Calu3 (cell line): ENCODE data around the gene RBM15B. TPM values are rescaled to one million over a fixed set of nuclear protein-coding genes. Genes with fewer than 3 reads are reported as not detected.

Experiments used
- BruUV-seq: library from RNA; stranded (reverse); fragments of 400-500 nt; replicated peaks from 2 replicates; lab custom pipeline; 2021; lab: Mats Ljungman, UMichigan
- CTCF ChIA-PET: fragments of 300-600 bp; sonication (Branson Sonifier 250); formaldehyde crosslinking; loops from one replicate; lab custom pipeline; 2022; ENCODE audit warnings: antibody characterized with exemption; lab: Charles Lee
- DNase-seq: peaks from one replicate; pipeline ENCODE4 v3.0.0; 2022
- H3K27ac Mint-ChIP-seq: one replicate; pipeline ENCODE4 v1.8.0; 2022; ENCODE audit warnings: mixed read lengths; ENCODE audit not compliant: unreplicated experiment
- H3K27me3 Mint-ChIP-seq: one replicate; pipeline ENCODE4 v1.8.0; 2022; ENCODE audit warnings: mixed read lengths; ENCODE audit not compliant: unreplicated experiment
- H3K36me3 Mint-ChIP-seq: one replicate; pipeline ENCODE4 v1.8.0; 2022; ENCODE audit warnings: mild to moderate bottlenecking, moderate library complexity, mixed read lengths; ENCODE audit not compliant: insufficient read depth, unreplicated experiment
- H3K4me1 Mint-ChIP-seq: one replicate; pipeline ENCODE4 v1.8.0; 2022; ENCODE audit warnings: mild to moderate bottlenecking, low read depth, mixed read lengths; ENCODE audit not compliant: unreplicated experiment
- H3K4me3 Mint-ChIP-seq: one replicate; pipeline ENCODE4 v1.8.0; 2022; ENCODE audit warnings: mild to moderate bottlenecking, low read depth, moderate library complexity, mixed read lengths; ENCODE audit not compliant: unreplicated experiment
- H3K9me3 Mint-ChIP-seq: one replicate; pipeline ENCODE4 v1.8.0; 2022; ENCODE audit warnings: low read depth, mixed read lengths; ENCODE audit not compliant: unreplicated experiment
- intact Hi-C: fragments of 100-400 bp; cut with micrococcal nuclease; formaldehyde crosslinking; loops from one replicate; pipeline ENCODE4 v1.10.0; 2022; ENCODE audit not compliant: unreplicated experiment
- total RNA-seq: library from RNA; stranded (reverse); gene quantifications from 2 replicates; pipeline ENCODE4 v1.2.3, GENCODE V29; 2022
- TF ChIP-seq, protein P1 (sequence below): fragments of 200-600 bp; IDR thresholded peaks from one replicate; pipeline ENCODE4 v1.8.0; 2022; ENCODE audit warnings: antibody characterized with exemption; ENCODE audit not compliant: unreplicated experiment

RBM15B gene
- total RNA-seq, 1 experiment from 2014 or later: 43.8 TPM

DNA sequence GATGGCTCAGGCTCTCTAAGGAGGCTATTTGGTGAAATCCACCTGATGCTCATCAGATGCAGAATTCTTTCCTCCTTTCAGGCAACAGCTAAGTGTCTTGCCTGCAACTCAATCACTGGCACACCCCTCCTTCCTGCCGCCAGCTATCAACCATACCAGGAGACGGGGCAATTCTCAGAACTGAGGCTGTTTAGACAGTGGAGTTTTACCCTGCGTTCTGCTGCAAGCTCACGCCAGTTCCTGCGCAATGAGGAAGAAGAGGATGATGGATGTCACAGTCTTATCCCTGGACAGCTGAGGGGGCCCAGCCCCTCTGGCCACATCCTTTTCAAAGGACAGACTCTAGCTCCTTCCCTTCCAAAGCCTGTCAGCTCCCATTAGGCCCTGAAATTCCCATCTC lies 13.0 kb upstream of the RBM15B start:
- Mint-ChIP-seq H3K36me3 (no peaks in the 10 kb centered on the region), H3K27me3 (peaks cover 66% of the 10 kb centered on the region), H3K27ac (no peak overlapping the region), H3K9me3 (no peaks in the 10 kb centered on the region), H3K4me3 (no peak overlapping the region), H3K4me1 (no peaks in the 10 kb centered on the region)
- BruUV-seq: no TSS peak
- intact Hi-C loops: no loop called here
- DNase-seq: no peak
- TF ChIP-seq, protein P1, sequence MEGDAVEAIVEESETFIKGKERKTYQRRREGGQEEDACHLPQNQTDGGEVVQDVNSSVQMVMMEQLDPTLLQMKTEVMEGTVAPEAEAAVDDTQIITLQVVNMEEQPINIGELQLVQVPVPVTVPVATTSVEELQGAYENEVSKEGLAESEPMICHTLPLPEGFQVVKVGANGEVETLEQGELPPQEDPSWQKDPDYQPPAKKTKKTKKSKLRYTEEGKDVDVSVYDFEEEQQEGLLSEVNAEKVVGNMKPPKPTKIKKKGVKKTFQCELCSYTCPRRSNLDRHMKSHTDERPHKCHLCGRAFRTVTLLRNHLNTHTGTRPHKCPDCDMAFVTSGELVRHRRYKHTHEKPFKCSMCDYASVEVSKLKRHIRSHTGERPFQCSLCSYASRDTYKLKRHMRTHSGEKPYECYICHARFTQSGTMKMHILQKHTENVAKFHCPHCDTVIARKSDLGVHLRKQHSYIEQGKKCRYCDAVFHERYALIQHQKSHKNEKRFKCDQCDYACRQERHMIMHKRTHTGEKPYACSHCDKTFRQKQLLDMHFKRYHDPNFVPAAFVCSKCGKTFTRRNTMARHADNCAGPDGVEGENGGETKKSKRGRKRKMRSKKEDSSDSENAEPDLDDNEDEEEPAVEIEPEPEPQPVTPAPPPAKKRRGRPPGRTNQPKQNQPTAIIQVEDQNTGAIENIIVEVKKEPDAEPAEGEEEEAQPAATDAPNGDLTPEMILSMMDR: no peak
- CTCF ChIA-PET: no interaction called here

DNA sequence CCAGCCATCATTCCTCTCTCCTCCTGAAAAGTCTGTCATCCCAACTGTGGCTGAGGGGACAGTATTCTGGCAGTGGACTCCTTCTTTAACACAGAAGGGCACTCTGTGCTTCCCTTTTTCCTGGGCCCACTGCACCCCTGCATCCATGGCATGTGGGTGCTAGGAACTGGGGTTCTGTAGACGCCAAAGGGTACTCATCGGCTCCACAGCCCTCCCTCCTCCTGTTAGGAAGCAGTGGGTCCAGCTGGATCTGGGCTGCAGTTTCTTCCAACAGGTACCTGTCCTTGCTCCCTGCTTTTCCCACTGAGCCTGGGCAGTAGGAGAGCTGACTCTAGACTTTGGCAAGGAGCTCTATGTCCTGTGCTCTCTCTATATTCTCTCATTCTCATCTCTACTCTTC lies 12.4 kb upstream of the RBM15B start:
- Mint-ChIP-seq H3K36me3 (no peaks in the 10 kb centered on the region), H3K27ac (no peak overlapping the region), H3K9me3 (no peaks in the 10 kb centered on the region), H3K27me3 (peaks cover 60% of the 10 kb centered on the region), H3K4me1 (no peaks in the 10 kb centered on the region), H3K4me3 (no peak overlapping the region)
- no TSS peak for BruUV-seq
- intact Hi-C loops: no loop called here
- CTCF ChIA-PET: no interaction called here
- no peak for DNase-seq
- TF ChIP-seq, protein P1: no peak

DNA sequence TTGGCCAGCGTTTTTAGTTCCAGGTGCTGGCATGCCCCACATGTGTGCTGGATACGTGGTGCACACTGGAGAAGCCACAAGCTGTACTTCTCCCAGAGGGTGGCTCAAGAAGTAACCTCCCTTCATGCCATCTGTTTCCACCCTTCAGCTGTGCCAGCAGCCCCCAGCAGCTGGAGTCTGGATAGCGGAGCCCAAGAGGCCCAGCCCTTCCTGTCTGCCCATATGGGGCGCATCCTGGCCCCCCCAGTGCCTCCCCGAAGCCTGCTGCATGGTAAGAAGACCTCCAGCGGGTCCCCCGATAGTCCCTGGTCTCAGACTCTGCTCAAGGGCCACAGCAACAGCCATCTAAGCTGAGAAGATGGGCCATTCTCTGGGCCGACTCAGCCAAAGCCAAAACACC lies 11.8 kb upstream of the RBM15B start:
- TF ChIP-seq, protein P1: no peak
- no peaks in the 10 kb centered on the region for H3K4me1 Mint-ChIP-seq
- peaks cover 54% of the 10 kb centered on the region for H3K27me3 Mint-ChIP-seq
- BruUV-seq: no TSS peak
- DNase-seq: no peak
- H3K27ac Mint-ChIP-seq: no peak overlapping the region
- H3K36me3 Mint-ChIP-seq: peaks cover 5% of the 10 kb centered on the region
- no peak overlapping the region for H3K4me3 Mint-ChIP-seq
- CTCF ChIA-PET: interaction anchor here (0.6 kb wide), 1 partner anchor 241 kb away, joined by 5 read pairs; no protein-coding TSS in a partner anchor
- H3K9me3 Mint-ChIP-seq: no peaks in the 10 kb centered on the region
- intact Hi-C loops: no loop called here

- BruUV-seq: no TSS peak
- TF ChIP-seq, protein P1: no peak
- no peak for DNase-seq
- H3K27ac Mint-ChIP-seq: no peak overlapping the region
- H3K4me3 Mint-ChIP-seq: no peak overlapping the region
- H3K4me1 Mint-ChIP-seq: no peaks in the 10 kb centered on the region
- H3K36me3 Mint-ChIP-seq: peaks cover 11% of the 10 kb centered on the region
- CTCF ChIA-PET: interaction anchor here (0.6 to 0.7 kb wide), 3 partner anchors 9 to 725 kb away, joined by 4 to 7 read pairs (median 5); no protein-coding TSS in a partner anchor
- no peaks in the 10 kb centered on the region for H3K9me3 Mint-ChIP-seq
- H3K27me3 Mint-ChIP-seq: peaks cover 48% of the 10 kb centered on the region
- intact Hi-C loops: no loop called here
These were observed 11.2 kb upstream of the RBM15B start for GRCh38 chr3:51379746-51380455.
